GM12878 (cell line): ENCODE measurements around the gene DNAH1. TPM values are rescaled to one million over a fixed set of nuclear protein-coding genes. Genes with fewer than 3 reads are reported as not detected.

Experiments used
- CBFB ChIP-seq: IDR thresholded peaks from 2 replicates; pipeline ENCODE4 v1.6.1; 2016; ENCODE audit warnings: antibody characterized with exemption, low read depth
- CHD4 ChIP-seq: fragments of 200-600 bp; sonication (generic); IDR thresholded peaks from 2 replicates; pipeline ENCODE4 v1.6.1; 2016; ENCODE audit warnings: mild to moderate bottlenecking
- CREB1 ChIP-seq: IDR thresholded peaks from 2 replicates; pipeline ENCODE4 v1.6.1; 2012; ENCODE audit warnings: low read depth, mild to moderate bottlenecking, inconsistent platforms
- E4F1 ChIP-seq: fragments of 450-650 bp; IDR thresholded peaks from 2 replicates; pipeline ENCODE4 v1.6.1; 2018; ENCODE audit warnings: borderline replicate concordance, mild to moderate bottlenecking; ENCODE audit not compliant: partially characterized antibody
- EP300 ChIP-seq, 2 experiments: fragments of 150-350 bp in 1 of 2; IDR thresholded peaks; 2 replicates each; pipeline ENCODE4 v1.6.1; 2011 to 2012; ENCODE audit warnings: low read depth in 2 of 2, low read length in 2 of 2, borderline replicate concordance in 1 of 2, improper control_type of control experiment in 1 of 2, inconsistent platforms in 1 of 2; ENCODE audit not compliant: control insufficient read depth in 1 of 2
- ESRRA ChIP-seq: IDR thresholded peaks from 2 replicates; pipeline ENCODE4 v1.6.1; 2012; ENCODE audit warnings: mild to moderate bottlenecking, low read length, improper control_type of control experiment
- FOS ChIP-seq: IDR thresholded peaks from 3 replicates; pipeline ENCODE4 v1.6.1; 2011; ENCODE audit warnings: borderline replicate concordance; ENCODE audit not compliant: insufficient read length; ENCODE audit errors: extremely low read depth
- FOXM1 ChIP-seq: IDR thresholded peaks from 2 replicates; pipeline ENCODE4 v1.6.1; 2012; ENCODE audit warnings: low read depth, mild to moderate bottlenecking, inconsistent platforms, low read length, moderate library complexity
- HSF1 ChIP-seq: fragments of 150-350 bp; IDR thresholded peaks from 2 replicates; pipeline ENCODE4 v1.6.1; 2014; ENCODE audit warnings: mild to moderate bottlenecking, low read depth, low read length
- JUNB ChIP-seq: IDR thresholded peaks from 2 replicates; pipeline ENCODE4 v1.6.1; 2016; ENCODE audit warnings: antibody characterized with exemption, mild to moderate bottlenecking
- KDM1A ChIP-seq: fragments of 200-600 bp; sonication (generic); IDR thresholded peaks from 2 replicates; pipeline ENCODE4 v1.6.1; 2016; ENCODE audit warnings: borderline replicate concordance
- MYC ChIP-seq: IDR thresholded peaks from 2 replicates; pipeline ENCODE4 v1.6.1; 2011; ENCODE audit warnings: mild to moderate bottlenecking, low read length, moderate library complexity, inconsistent platforms; ENCODE audit not compliant: insufficient read depth, insufficient replicate concordance, insufficient read length, severe bottlenecking
- NFYB ChIP-seq: IDR thresholded peaks from 2 replicates; pipeline ENCODE4 v1.6.1; 2011; ENCODE audit warnings: low read depth, mild to moderate bottlenecking, low read length, improper control_type of control experiment, moderate library complexity; ENCODE audit not compliant: insufficient read depth
- NKRF ChIP-seq: fragments of 450-650 bp; conservative IDR thresholded peaks from 2 replicates; pipeline ENCODE4 v1.6.1; 2017; ENCODE audit warnings: mild to moderate bottlenecking, moderate library complexity
- NRF1 ChIP-seq: conservative IDR thresholded peaks from 2 replicates; pipeline ENCODE4 v1.6.1; 2011; ENCODE audit warnings: mild to moderate bottlenecking, low read depth, low read length, improper control_type of control experiment
- PAX8 ChIP-seq: fragments of 450-650 bp; IDR thresholded peaks from 2 replicates; pipeline ENCODE4 v1.6.1; 2017; ENCODE audit warnings: mild to moderate bottlenecking, moderate library complexity
- RAD51 ChIP-seq: fragments of 450-650 bp; IDR thresholded peaks from 2 replicates; pipeline ENCODE4 v1.6.1; 2016; ENCODE audit warnings: moderate library complexity, mild to moderate bottlenecking, inconsistent platforms
- RB1 ChIP-seq: fragments of 450-650 bp; formaldehyde crosslinking; IDR thresholded peaks from 2 replicates; pipeline ENCODE4 v1.6.1; 2017; ENCODE audit warnings: mild to moderate bottlenecking, borderline replicate concordance
- RFX5 ChIP-seq: IDR thresholded peaks from 2 replicates; pipeline ENCODE4 v1.6.1; 2011; ENCODE audit warnings: low read depth, low read length, improper control_type of control experiment
- RUNX3 ChIP-seq: IDR thresholded peaks from 2 replicates; pipeline ENCODE4 v1.6.1; 2012; ENCODE audit warnings: low read length, inconsistent platforms
- SMARCA5 ChIP-seq: fragments of 450-650 bp; IDR thresholded peaks from 2 replicates; pipeline ENCODE4 v1.6.1; 2017; ENCODE audit warnings: mild to moderate bottlenecking
- SMC3 ChIP-seq: IDR thresholded peaks from 2 replicates; pipeline ENCODE4 v1.6.1; 2011; ENCODE audit warnings: low read length, improper control_type of control experiment, borderline replicate concordance
- SUPT20H ChIP-seq: IDR thresholded peaks from 2 replicates; pipeline ENCODE4 v1.6.1; 2011; ENCODE audit warnings: low read depth, mild to moderate bottlenecking, low read length, moderate library complexity, borderline replicate concordance; ENCODE audit not compliant: control insufficient read depth
- TCF7 ChIP-seq: IDR thresholded peaks from 2 replicates; pipeline ENCODE4 v1.6.1; 2014; ENCODE audit warnings: antibody characterized with exemption, borderline replicate concordance
- WRNIP1 ChIP-seq: IDR thresholded peaks from 2 replicates; pipeline ENCODE4 v1.6.1; 2011; ENCODE audit warnings: low read depth, low read length, improper control_type of control experiment, borderline replicate concordance
- ZNF274 ChIP-seq: IDR thresholded peaks from one replicate; pipeline ENCODE4 v1.8.0; 2011; ENCODE audit not compliant: insufficient read length, insufficient read depth
- polyA plus RNA-seq, 11 experiments: library from polyadenylated mRNA; depleted of rRNA in 4 of 11; unstranded in 6 of 11; stranded (reverse) in 5 of 11; fragments of >200 nt; fragmentation: Nextera tagmentation in 4 of 11; fragmentation: Illumina TruSeq in 1 of 11; extraction: Ambion mirVana in 4 of 11; extraction: Trizol in 1 of 11; gene quantifications; 1 replicate in 1 of 11; 2 replicates in 10 of 11; pipeline versions ENCODE4 v1.2.1 to v1.2.3, GENCODE V29; 2011 to 2016; ENCODE audit warnings: inconsistent platforms in 2 of 11, missing spikeins in 2 of 11, low read depth in 1 of 11
- total RNA-seq, 4 experiments: library from RNA; depleted of rRNA in 3 of 4; stranded (reverse); fragments of >200 nt in 3 of 4; fragmentation: Illumina TruSeq in 1 of 4; extraction: Trizol in 1 of 4; gene quantifications; 2 replicates each; pipeline versions ENCODE4 v1.2.1 to v1.2.3, GENCODE V29; 2013 to 2021

Gene DNAH1
- total and polyA plus RNA-seq, 10 of the 15 experiments (the other 5 are each of a cell fraction or from before 2014, with no cell fraction given) = 0.31 to 5.8 (median 2.7) TPM

GRCh38 chr3:52446631-52447511, 130.8 kb downstream of the DNAH1 start (continued):
- TF ChIP-seq SUPT20H (no peak), FOS (no peak), MYC (no peak), NKRF (no peak), ZNF274 (no peak), ESRRA (no peak), SMARCA5 (peak; percentile 85), PAX8 (no peak), SMC3 (peak; percentile 89), CHD4 (no peak), RUNX3 (0 out of 2 replicates have a peak, but pooled peaks have one; percentile 27), KDM1A (no peak), E4F1 (no peak), HSF1 (no peak), RFX5 (no peak), NFYB (no peak), FOXM1 (no peak), RB1 (0 out of 2 replicates have a peak, but pooled peaks have one; percentile 26), RAD51 (no peak), NRF1 (no peak), WRNIP1 (no peak), CREB1 (no peak), EP300 (IDR thresholded peaks at IDR 0.05; ENCODE audit: borderline replicate concordance in 1 of 2, control insufficient read depth in 1 of 2, low read depth in 2 of 2, low read length in 2 of 2) (no peak), JUNB (no peak), TCF7 (no peak), CBFB (no peak)
